Activated T-helper 1 cell treated with anti-CD3 and anti-CD28 coated beads, Interleukin-12 subunit alpha, Interleukin-12 subunit beta, Interleukin-2, Interleukin-4 antibody, amounts not matched to agents 30 ng/mL and 10 ng/mL and 1 ng/mL, durations not matched to agents 14 hours and 24 hours and 36 hours (primary cell): ENCODE results near the gene ZNF576. TPM values are rescaled to one million over a fixed set of nuclear protein-coding genes. Genes with fewer than 3 reads are reported as not detected.
"Not testable (repeated sequence)": the region's sequence is repeated elsewhere in the genome, so short reads cannot be mapped to it uniquely, and the experiment has no call there.

Experiments used
- DNase-seq: peaks from one replicate; pipeline ENCODE4 v3.0.0; 2021; ENCODE audit warnings: low spot score
- H3K27ac Mint-ChIP-seq: one replicate; pipeline ENCODE4 v1.8.0; 2021; ENCODE audit warnings: mild to moderate bottlenecking, mixed read lengths
- H3K27me3 Mint-ChIP-seq: one replicate; pipeline ENCODE4 v1.8.0; 2022; ENCODE audit warnings: mild to moderate bottlenecking, moderate library complexity, mixed read lengths; ENCODE audit not compliant: insufficient read depth
- H3K36me3 Mint-ChIP-seq: one replicate; pipeline ENCODE4 v1.8.0; 2021; ENCODE audit warnings: low read depth, mixed read lengths
- H3K4me1 Mint-ChIP-seq: one replicate; pipeline ENCODE4 v1.8.0; 2021; ENCODE audit warnings: low read depth, mixed read lengths
- H3K4me3 Mint-ChIP-seq: one replicate; pipeline ENCODE4 v1.8.0; 2021; ENCODE audit warnings: mild to moderate bottlenecking, moderate library complexity, mixed read lengths
- H3K9me3 Mint-ChIP-seq: one replicate; pipeline ENCODE4 v1.8.0; 2021; ENCODE audit warnings: mixed read lengths
- intact Hi-C: fragments of 100-400 bp; cut with micrococcal nuclease; formaldehyde crosslinking; loops from one replicate; pipeline ENCODE4 v1.15.1; 2024
- total RNA-seq: library from RNA; stranded (reverse); gene quantifications from 2 replicates; pipeline ENCODE4 v1.2.3, GENCODE V29; 2022

The ZNF576 gene, protein sequence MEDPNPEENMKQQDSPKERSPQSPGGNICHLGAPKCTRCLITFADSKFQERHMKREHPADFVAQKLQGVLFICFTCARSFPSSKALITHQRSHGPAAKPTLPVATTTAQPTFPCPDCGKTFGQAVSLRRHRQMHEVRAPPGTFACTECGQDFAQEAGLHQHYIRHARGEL
- 17.3 and 18.6 TPM in 2 replicates for total RNA-seq

DNA sequence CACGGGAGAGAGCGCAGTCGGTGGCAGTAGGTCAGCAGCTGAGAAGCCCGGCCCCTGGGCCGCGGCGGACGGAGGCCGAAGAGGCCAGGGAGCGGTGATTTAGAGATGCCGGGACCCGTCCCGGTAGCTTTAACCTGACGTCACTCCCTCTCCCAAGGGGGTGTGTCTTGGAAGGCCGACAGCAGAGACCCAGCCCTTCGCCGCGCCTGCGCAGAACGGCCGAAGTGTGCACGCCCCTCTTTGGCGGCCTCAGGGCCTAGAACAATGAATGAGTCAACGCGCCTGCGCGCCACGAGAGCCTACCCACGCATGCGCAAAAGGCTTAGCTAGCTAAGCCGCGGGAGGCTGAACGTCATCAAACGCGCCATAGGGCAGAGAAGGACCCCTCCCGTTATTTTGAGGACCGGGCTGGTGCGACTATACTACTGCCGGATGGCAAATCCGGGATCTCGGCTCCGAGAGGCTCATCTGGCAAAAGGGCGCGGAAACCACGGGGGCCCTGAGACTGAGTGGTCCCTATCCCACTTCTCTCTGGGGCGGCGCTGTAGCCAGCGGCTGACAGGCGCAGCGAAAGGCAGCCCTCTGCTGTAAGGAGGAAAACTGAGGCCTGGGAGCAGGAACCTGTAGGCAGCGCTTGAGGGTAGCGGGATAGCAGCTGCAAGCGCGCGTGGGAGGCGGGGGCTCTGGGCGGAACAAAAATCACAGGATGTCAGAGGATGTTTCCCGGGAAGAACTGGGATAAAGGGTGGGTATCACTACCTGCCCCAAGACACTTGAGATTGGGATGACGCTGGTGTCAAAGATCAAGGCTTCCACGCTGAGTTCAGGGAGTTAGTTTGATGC is at the start of gene ZNF576, which contains the start of gene IRGQ:
Gene ZNF576 (plus strand): TSS at position 597 of the 843 bp plus-strand sequence. CDS start 514 bp downstream, outside the sequence.
Gene IRGQ (minus strand): TSS at position 136 of the 843 bp plus-strand sequence. CDS start 796 bp downstream, outside the sequence.
- Mint-ChIP-seq H3K27me3 (no peaks in the 10 kb centered on the region), H3K27ac (peak within 1 kb of the TSS; percentile 97), H3K4me3 (peak within 1 kb of the TSS; percentile 97), H3K36me3 (peaks cover 15% of the 10 kb centered on the region), H3K9me3 (no peaks in the 10 kb centered on the region), H3K4me1 (peaks cover 39% of the 10 kb centered on the region)
- DNase-seq = peak; percentile 100
- intact Hi-C loops = loop anchor here (1.0 to 5.0 kb wide), 11 partner anchors 16 to 906 kb away; partner anchors contain the start of genes PHLDB3, PINLYP, SMG9 and XRCC1

DNA sequence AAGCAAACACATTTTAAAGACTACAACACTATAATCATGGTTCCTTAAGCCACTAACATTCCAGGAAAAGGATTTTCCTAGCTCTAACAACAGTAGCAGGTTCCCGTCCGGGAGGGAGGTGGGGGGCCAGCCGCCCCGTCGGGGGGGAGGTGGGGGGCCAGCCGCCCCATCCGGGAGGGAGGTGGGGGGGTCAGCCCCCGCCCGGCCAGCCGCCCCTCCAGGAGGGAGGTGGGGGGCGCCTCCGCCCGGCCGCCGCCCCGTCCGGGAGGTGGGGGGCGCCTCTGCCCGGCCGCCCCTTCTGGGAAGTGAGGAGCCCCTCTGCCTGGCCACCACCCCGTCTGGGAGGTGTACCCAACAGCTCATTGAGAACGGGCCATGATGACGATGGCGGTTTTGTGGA is 48.5 kb upstream of the ZNF576 start:
- intact Hi-C loops, DNase-seq, H3K4me3 Mint-ChIP-seq, H3K9me3 Mint-ChIP-seq, H3K27ac Mint-ChIP-seq, H3K4me1 Mint-ChIP-seq, H3K27me3 Mint-ChIP-seq, H3K36me3 Mint-ChIP-seq: not testable (repeated sequence)

DNA sequence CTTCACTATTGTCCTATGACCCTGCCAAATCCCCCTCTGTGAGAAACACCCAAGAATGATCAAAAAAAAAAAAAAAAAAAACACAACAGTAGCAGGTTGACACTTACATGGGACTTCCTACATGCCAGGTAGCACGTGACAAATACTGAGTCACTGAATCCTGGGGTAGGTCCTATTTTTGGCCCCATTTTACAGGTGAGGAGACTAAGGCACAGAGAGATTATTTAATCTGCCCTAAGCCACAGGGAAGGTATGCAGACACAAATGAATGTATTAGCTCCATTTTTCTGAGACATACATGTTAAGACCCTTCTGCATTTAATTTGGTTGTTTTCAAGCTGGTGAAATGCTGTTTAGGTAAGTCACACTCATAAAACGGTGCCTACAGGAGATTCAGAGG is 47.7 kb upstream of the ZNF576 start:
- H3K27me3 Mint-ChIP-seq = no peaks in the 10 kb centered on the region
- H3K27ac Mint-ChIP-seq = no peak overlapping the region
- peaks cover 6% of the 10 kb centered on the region for H3K36me3 Mint-ChIP-seq
- H3K4me3 Mint-ChIP-seq = no peak overlapping the region
- no peak for DNase-seq
- H3K4me1 Mint-ChIP-seq = no peaks in the 10 kb centered on the region
- H3K9me3 Mint-ChIP-seq = no peaks in the 10 kb centered on the region
- intact Hi-C loops = no loop called here

DNA sequence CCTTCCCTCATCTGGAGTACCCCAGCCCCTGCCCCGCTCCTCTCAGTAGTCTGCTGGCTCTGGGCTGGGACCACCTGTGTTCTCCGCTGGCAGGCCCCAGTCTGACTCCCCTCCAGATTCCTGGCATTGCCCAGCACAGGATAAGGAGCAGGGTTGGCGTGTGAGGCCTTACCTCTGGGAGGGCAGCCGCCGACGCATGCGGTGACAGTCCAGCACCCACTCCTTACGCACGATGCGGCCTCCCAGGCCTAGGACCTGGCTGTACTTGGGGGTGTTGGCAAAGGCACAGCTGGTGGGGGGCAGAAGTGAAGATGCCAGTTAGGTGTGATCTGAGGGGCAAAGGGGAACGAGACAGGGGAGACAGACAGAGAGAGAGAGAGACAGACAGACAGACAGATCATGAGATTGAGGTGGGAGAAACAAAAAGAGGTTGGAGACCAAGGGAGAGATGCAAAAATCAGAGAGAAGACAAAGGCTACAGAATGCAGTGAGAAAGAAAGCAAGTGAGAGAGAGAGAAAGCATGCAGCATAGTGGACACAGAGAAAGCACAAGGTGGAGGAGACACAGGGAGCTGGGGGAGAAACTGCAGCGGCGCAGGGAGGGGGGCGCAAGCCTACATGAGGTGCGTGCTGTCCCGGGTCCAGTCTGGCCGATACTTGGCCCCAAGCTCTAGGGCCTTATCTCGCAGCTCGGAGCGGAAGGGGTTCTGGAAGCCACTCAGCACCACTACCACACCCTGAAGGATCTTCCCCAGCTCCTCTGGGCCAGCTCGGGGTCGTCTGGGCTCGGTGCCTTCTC is 44.8 kb upstream of the ZNF576 start:
- peaks cover 10% of the 10 kb centered on the region for H3K36me3 Mint-ChIP-seq
- DNase-seq = no peak
- H3K27me3 Mint-ChIP-seq = no peaks in the 10 kb centered on the region
- H3K27ac Mint-ChIP-seq = no peak overlapping the region
- H3K4me1 Mint-ChIP-seq = peaks cover 9% of the 10 kb centered on the region
- H3K9me3 Mint-ChIP-seq = no peaks in the 10 kb centered on the region
- H3K4me3 Mint-ChIP-seq = no peak overlapping the region
- intact Hi-C loops = loop anchor here (10.0 kb wide), 1 partner anchor 173 kb away; no protein-coding TSS in a partner anchor

DNA sequence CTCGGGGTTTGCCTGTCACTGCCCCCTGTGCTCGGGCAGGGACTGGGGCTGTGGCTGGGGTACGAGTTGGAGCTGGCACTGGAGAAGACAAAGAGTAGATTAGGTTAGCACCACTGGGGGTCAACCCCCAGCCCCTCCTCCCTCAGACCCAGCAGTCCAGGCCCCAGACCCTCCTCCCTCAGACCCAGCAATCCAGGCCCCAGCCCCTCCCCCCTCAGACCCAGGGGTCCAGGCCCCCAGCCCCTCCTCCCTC is 44.3 kb upstream of the ZNF576 start:
- no peak for DNase-seq
- Mint-ChIP-seq H3K27ac (no peak overlapping the region), H3K9me3 (no peaks in the 10 kb centered on the region), H3K36me3 (peaks cover 10% of the 10 kb centered on the region), H3K4me1 (peaks cover 9% of the 10 kb centered on the region), H3K27me3 (no peaks in the 10 kb centered on the region), H3K4me3 (no peak overlapping the region)
- intact Hi-C loops = loop anchor here (10.0 kb wide), 1 partner anchor 173 kb away; no protein-coding TSS in a partner anchor

DNA sequence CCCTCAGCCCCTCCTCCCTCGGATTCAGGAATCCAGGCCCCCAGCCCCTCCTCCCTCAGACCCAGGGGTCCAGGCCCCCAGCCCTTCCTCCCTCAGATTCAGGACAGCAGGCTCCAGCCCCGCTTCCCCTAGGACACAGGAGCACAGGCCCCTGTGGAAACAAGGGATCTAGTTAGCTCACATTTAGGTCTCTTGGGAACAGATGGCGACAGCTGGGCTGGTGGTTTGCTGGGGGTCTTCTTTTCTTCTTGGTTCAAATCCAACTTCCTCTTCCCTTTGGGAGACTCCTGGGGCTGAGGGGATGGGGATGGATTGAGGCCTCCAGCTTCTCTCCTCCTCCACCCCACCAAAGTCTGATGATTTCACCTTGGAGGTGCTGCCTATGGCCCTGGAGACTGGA is 43.8 kb upstream of the ZNF576 start:
- no peak for DNase-seq
- Mint-ChIP-seq H3K36me3 (peaks cover 8% of the 10 kb centered on the region), H3K27me3 (no peaks in the 10 kb centered on the region), H3K9me3 (no peaks in the 10 kb centered on the region), H3K27ac (no peak overlapping the region), H3K4me3 (no peak overlapping the region), H3K4me1 (peaks cover 9% of the 10 kb centered on the region)
- intact Hi-C loops = loop anchor here (10.0 kb wide), 1 partner anchor 172 kb away; no protein-coding TSS in a partner anchor

DNA sequence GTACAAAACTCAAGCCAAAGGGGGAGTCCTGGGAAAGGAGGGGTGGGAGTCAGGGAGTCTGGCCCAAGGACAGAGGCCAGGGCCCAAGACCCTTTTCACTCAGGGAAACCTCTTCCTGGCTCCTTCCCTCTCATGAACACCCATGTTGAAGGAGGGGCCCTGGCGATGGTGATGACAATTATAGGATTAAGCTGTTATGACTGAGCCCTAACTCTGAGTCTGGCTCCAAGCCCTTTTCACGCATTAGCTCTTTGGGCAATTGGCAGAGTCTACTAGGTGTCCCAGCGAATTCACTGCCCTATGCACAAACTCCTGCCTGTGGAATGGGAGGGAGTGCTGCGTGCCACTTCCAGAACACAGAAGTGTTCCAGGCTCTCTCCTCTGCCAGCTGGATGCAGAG is 42.7 kb upstream of the ZNF576 start:
- intact Hi-C loops = loop anchor here (10.0 kb wide), 1 partner anchor 171 kb away; no protein-coding TSS in a partner anchor
- peaks cover 8% of the 10 kb centered on the region for H3K36me3 Mint-ChIP-seq
- no peaks in the 10 kb centered on the region for H3K27me3 Mint-ChIP-seq
- no peak overlapping the region for H3K27ac Mint-ChIP-seq
- H3K4me1 Mint-ChIP-seq = peaks cover 9% of the 10 kb centered on the region
- H3K4me3 Mint-ChIP-seq = no peak overlapping the region
- H3K9me3 Mint-ChIP-seq = no peaks in the 10 kb centered on the region
- no peak for DNase-seq

DNA sequence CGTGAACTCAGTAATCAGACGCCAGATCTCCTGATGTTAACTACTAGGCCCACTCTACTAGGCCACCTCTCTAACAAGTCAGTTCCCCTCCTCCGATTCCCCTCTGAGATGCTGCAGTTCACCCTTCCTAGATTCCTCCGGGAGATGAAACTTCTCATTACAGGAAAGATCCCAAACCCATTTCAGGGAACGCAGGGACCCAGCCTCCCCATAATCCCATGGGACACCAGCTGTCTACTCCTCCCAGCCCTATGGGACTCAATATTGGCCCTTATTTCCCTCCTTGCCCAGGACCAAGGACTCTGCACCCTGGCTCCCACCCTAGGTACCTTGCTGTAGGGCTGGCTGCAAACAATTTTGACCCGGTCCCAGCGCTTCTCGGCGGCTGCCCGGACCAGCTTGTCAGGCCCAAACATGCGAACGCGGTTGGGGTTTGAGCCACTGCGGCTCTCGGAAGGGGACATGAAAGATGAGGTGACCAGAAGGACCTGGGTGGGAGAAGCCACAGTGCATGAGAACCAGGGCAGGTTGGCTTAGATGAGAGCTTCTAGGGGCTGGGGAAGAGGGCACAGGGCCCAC is 42.0 kb upstream of the ZNF576 start:
- no peaks in the 10 kb centered on the region for H3K27me3 Mint-ChIP-seq
- peaks cover 9% of the 10 kb centered on the region for H3K4me1 Mint-ChIP-seq
- peaks cover 8% of the 10 kb centered on the region for H3K36me3 Mint-ChIP-seq
- H3K27ac Mint-ChIP-seq = peak overlapping the region; percentile 18
- no peak overlapping the region for H3K4me3 Mint-ChIP-seq
- H3K9me3 Mint-ChIP-seq = no peaks in the 10 kb centered on the region
- no peak for DNase-seq
- intact Hi-C loops = loop anchor here (10.0 kb wide), 1 partner anchor 170 kb away; no protein-coding TSS in a partner anchor

DNA sequence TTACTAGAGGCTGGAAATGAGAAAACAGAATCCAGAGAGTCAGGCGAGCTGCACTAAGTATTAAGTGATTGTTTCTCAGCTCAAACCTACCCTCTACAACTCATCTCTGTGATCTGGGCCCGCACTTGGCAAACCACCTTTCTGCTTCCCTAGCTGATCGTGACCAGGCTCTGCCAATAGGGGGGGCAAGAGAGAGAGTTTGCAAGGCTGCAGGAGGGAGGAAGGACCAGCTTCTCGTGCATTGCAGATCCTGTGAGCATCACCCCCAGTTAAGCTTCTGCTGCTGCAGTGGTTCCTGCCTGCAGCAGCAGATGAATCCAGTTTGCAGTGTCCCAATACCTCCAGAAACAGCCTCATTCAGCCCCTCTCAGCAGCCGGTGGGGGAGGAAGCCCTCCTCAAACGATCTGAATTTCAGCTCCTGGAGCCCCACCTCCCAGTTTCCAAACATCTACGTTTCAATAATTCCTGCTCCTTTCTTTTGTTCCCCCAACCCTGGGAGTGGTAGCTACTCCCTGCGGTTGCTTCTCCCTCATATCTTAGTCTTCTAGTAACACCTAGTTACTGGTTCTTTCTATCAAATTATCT is 41.1 kb upstream of the ZNF576 start:
- intact Hi-C loops = loop anchor here (1.0 to 10.0 kb wide), 3 partner anchors 39 to 252 kb away; no protein-coding TSS in a partner anchor

DNA sequence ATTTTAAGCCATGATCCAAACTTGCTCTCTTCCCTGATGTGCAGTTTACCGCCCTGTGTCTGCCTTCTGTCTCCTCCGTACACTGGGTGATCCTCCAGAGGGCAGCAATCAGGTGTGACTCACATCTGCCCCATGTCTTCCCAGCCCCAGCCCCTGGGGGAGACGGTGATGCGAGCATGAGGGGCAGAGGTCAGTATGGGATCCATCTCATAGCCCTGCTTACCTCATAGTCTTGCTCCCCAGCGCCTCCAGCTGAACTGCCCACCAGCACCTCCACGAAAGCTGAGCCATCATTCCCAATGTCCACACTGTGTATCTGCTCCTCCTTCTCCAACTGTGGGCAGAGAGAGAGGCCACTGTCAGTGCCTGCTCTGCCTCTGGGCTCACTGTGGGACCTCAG is 35.7 kb upstream of the ZNF576 start:
- intact Hi-C loops = no loop called here
- no peaks in the 10 kb centered on the region for H3K9me3 Mint-ChIP-seq

More for the DNA sequence above, 41.1 kb upstream of the ZNF576 start:
- DNase-seq = peak; percentile 75
- H3K9me3 Mint-ChIP-seq = no peaks in the 10 kb centered on the region
- H3K27me3 Mint-ChIP-seq = no peaks in the 10 kb centered on the region
- peaks cover 9% of the 10 kb centered on the region for H3K36me3 Mint-ChIP-seq
- H3K4me3 Mint-ChIP-seq = no peak overlapping the region
- H3K27ac Mint-ChIP-seq = peak overlapping the region; percentile 18
- H3K4me1 Mint-ChIP-seq = peaks cover 9% of the 10 kb centered on the region

DNA sequence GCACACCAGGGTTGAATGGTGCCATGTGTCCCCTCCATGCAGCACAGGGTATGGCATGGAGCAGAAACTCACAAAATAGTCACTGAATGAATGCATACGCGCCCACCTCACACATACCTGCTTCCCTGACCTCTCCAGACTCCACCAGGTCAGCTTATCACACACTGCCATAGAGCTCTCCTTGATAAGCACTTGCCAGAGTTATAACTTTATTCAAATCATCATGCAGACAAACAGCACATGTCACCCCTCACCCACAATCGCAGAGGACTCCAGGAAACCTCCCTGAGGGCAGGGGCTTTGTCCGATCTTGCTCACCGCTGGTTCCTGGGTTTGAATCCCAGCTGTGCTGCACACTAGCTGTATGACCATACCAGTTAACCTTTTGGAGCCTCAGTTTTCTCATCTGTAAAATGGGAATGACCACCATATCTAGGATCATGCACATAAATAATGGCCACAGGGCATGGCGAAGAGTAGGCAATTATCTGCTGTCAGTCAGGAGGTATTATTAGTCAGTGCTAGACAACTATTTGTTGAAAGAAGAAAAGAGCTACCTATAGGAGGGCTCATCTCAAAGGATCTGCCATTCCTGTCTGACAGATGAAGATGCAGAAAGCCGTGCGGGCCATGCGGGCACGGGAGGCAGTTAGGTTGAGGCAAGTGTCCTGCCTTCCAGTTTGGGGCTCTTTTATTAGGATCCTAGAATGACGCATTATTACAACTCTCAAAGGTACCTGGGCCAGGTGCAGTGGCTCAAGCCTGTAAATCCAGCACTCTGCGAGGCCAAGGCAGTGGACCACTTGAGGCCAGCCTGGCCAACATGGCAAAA is 35.0 kb upstream of the ZNF576 start:
- Mint-ChIP-seq H3K27ac (peak overlapping the region; percentile 74), H3K36me3 (peaks cover 21% of the 10 kb centered on the region), H3K27me3 (no peaks in the 10 kb centered on the region), H3K4me1 (peaks cover 32% of the 10 kb centered on the region), H3K9me3 (no peaks in the 10 kb centered on the region), H3K4me3 (no peak overlapping the region)
- intact Hi-C loops = no loop called here
- DNase-seq = no peak

More for the DNA sequence above, 35.7 kb upstream of the ZNF576 start:
- H3K4me3 Mint-ChIP-seq = no peak overlapping the region
- peaks cover 32% of the 10 kb centered on the region for H3K4me1 Mint-ChIP-seq
- H3K27ac Mint-ChIP-seq = no peak overlapping the region
- H3K27me3 Mint-ChIP-seq = no peaks in the 10 kb centered on the region
- H3K36me3 Mint-ChIP-seq = peaks cover 21% of the 10 kb centered on the region
- no peak for DNase-seq
